Measurements from ENCODE around the gene CCDC116. TPM values are rescaled to one million over a fixed set of nuclear protein-coding genes. Genes with fewer than 3 reads are reported as not detected.
A peak's percentile ranks its signal among the peaks of the same experiment; 100 is the strongest.
"Not testable (repeated sequence)": the region's sequence is repeated elsewhere in the genome, so short reads cannot be mapped to it uniquely, and the experiment has no call there.

Gene CCDC116
- total RNA-seq, 1 donor, result 0.18 TPM

DNA sequence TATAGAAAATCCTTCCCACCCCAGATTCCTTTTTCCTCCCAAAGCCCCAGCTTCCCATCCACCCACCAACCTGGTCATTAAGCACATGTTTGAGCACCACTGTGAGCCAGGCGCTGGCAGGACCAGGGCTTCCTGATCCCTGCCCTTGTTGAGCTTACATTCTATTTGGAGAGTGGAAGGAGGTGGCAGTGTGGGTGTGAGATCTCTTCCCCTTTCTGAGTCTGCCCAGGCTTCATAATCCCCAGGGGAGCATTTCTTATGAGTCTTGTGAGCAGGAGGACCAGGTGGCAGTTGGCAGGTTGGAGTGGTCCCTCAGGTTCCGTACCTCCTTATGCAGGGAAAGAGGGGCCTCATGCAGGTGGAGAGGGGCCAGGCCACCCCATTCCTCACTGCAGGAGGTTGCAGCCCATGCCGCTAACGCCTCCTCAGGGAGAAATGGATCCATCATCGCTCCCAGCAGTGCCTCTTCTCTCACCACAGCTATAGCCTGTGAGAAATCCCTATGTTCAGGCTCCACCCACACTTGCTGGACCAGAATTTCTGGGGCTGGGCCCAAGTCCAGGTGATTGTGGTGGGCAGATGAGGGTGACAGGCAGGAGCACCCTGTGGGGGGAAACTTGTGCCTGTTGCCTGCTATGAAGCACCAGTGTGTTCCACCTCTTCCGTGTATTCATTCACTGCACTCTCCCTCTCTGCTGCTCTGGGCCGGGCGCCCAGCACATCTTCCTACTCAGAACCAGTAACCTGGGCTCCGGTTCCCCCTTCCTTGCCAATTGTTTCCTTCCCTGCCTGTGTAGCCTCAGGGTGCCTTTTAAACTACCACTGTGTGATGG lies 41.5 kb upstream of the CCDC116 start:
- TF ChIP-seq, protein P1, sequence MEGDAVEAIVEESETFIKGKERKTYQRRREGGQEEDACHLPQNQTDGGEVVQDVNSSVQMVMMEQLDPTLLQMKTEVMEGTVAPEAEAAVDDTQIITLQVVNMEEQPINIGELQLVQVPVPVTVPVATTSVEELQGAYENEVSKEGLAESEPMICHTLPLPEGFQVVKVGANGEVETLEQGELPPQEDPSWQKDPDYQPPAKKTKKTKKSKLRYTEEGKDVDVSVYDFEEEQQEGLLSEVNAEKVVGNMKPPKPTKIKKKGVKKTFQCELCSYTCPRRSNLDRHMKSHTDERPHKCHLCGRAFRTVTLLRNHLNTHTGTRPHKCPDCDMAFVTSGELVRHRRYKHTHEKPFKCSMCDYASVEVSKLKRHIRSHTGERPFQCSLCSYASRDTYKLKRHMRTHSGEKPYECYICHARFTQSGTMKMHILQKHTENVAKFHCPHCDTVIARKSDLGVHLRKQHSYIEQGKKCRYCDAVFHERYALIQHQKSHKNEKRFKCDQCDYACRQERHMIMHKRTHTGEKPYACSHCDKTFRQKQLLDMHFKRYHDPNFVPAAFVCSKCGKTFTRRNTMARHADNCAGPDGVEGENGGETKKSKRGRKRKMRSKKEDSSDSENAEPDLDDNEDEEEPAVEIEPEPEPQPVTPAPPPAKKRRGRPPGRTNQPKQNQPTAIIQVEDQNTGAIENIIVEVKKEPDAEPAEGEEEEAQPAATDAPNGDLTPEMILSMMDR (IDR thresholded peaks at IDR 0.05; ENCODE audit: insufficient read depth, low read length), result no peak
- H3K4me3 ChIP-seq (ENCODE audit: low read depth, low read length), result no peak overlapping the region
- DNase-seq (ENCODE audit: low read depth), result no peak

DNA sequence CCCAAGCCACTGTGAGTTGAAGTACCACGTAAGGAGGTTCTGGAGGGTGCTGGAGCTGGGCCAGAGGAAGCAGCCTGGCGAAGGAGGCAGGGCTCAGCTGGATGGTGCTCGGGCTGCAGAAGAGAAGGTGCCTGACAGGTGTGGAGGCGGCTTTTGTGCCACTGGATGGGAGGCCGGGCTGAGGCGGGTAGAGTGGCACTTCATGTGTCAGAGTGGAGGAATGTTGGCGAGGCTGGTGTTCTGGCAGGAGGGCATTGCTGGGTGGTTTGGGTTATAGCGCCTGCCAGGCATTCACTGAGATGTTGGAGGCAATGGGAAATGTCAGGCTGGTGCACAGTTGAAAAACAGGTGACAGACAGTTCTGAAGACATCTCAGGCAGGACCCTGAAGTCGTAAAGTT lies 40.9 kb upstream of the CCDC116 start:
- no peak for DNase-seq (ENCODE audit: low read depth)
- TF ChIP-seq, protein P1 (IDR thresholded peaks at IDR 0.05; ENCODE audit: insufficient read depth, low read length), result no peak
- H3K4me3 ChIP-seq (ENCODE audit: low read depth, low read length), result no peak overlapping the region

DNA sequence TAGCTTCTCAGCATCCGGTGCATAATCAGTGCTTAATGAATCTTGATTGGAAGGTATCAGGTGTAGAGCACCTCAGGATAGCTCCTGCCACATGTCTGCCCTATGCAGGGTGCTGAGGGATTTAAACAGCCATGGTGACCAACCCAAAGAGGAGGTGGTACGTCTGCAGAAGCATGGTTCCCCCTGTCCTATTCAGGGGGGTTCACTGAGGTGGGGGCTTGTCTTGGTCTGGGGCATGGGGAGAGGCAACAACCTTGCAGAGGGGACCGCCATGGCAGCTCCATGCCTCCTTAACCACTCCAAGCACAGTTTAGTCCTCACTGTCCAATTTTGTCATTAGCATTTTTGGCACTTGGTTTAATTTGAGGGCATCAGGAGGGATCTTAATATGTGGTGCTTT lies 40.1 kb upstream of the CCDC116 start:
- TF ChIP-seq, protein P1 (IDR thresholded peaks at IDR 0.05; ENCODE audit: insufficient read depth, low read length), result no peak
- no peak overlapping the region for H3K4me3 ChIP-seq (ENCODE audit: low read depth, low read length)
- DNase-seq (ENCODE audit: low read depth), result no peak

DNA sequence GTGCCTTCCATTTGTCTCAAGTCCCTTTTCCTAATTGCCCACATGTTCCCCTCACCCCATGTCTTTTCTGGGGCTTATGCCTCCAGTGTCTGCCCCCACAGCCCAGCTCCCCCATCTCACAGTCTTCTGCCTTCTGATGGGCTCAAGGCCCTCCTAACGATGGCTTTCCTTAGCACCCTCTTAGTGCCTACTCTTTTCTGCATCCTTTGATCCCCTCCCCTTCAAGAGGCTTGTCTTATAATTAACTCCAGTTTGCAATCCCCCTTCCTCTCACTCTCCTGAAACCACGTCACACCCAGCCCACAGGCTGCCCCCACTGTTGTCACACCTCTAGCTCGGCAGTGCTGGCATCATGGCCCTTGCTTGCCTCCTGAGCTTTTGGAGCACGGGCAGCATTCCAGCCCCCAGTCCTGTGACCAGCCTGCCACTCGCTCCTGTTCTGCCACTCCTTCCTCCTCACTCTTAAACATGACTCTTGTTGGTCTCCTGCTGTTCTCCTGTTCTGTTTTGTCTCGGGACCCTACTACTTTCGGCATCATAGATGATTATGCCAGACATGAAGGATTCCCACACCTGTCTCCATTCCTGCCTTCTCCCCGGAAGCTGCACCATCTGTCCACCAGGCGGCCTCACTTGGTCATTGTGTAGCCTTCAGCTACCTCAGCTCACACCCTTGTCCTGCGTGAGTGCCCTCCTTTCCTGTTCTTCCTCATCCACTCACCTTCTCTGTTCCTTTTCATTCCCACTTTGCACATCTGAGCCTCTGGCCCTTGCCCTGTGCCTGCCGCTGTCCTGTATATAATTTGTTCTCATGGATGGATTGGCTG lies 38.9 kb upstream of the CCDC116 start:
- TF ChIP-seq, protein P1 (IDR thresholded peaks at IDR 0.05; ENCODE audit: insufficient read depth, low read length), result peak; percentile 25
- no peak for DNase-seq (ENCODE audit: low read depth)
- H3K4me3 ChIP-seq (ENCODE audit: low read depth, low read length), result no peak overlapping the region

DNA sequence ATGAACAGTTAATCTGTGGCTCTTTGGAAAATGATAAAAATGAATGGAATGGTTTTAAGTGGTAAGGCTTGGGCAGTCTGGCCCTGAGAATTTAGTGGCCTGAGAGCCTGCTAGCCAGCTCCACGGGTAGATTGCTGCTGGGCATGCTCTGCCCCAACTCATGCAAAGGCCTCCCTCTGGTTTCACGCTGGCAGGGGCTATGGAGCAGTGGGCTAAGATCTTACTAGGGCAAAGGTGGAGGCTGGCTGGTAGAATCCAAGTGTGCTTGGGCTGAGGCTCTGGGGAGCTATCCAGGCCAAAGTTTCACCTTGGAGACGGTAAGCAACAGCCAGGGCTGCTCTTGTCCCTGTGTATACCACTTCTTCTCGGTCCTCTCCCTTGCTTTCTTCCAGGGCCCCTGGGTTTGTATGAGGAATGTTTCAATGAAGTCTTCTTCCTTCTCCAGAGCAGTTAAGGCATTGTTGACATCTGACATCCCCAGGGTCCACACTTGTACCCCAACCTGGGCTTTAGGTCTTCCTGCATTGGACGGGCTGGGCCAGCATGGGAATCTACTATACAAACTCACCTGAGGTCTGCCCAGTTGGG lies 37.6 kb upstream of the CCDC116 start:
- TF ChIP-seq, protein P1 (IDR thresholded peaks at IDR 0.05; ENCODE audit: insufficient read depth, low read length), result no peak
- no peak overlapping the region for H3K4me3 ChIP-seq (ENCODE audit: low read depth, low read length)
- DNase-seq (ENCODE audit: low read depth), result no peak

DNA sequence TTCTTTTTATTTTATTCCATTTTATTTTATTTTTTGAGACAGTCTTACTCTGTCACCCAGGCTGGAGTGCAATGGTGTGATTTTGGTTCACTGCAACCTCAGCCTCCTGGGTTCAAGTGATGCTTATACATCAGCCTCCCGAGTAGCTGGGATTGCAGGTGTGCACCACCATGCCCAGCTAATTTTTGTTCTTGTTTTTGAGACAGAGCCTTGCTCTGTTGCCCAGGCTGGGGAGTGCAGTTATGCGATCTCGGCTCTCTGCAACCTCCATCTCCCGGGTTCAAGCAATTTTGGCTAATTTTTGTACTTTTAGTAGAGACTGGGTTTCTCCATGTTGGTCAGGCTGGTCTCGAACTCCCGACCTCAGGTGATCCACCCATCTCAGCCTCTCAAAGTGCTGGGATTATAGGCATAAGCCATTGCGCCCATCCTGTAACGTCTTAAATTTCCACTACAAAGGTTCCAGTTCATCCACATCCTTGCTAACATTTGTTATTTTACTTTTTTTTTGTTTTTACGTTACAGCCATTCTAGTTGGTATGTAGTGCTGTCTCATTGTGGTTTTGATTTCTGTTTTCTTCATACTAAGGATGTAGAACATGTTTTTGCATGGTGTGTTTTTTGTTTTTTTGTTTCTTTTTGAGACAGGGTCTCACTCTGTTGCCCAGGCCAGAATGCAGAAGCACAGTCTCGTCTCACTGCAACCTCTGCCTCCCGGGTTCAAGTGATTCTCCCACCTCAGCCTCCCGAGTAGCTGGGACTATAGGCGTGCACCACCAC lies 36.0 kb upstream of the CCDC116 start:
- not testable (repeated sequence) for H3K4me3 ChIP-seq (ENCODE audit: low read depth, low read length); DNase-seq (ENCODE audit: low read depth)

Measured in fibroblast of the aortic adventitia (primary cell).